C4-2B (cell line): Measurements from ENCODE around the gene TUBGCP2.

Experiments used
- ZFX ChIP-seq: fragments of 450-650 bp; IDR thresholded peaks from 2 replicates; pipeline ENCODE4 v1.6.1; 2017
- TF ChIP-seq, protein P1 (sequence below): fragments of 450-650 bp; conservative IDR thresholded peaks from 2 replicates; pipeline ENCODE4 v1.5.1; 2017; ENCODE audit warnings: mild to moderate bottlenecking

DNA sequence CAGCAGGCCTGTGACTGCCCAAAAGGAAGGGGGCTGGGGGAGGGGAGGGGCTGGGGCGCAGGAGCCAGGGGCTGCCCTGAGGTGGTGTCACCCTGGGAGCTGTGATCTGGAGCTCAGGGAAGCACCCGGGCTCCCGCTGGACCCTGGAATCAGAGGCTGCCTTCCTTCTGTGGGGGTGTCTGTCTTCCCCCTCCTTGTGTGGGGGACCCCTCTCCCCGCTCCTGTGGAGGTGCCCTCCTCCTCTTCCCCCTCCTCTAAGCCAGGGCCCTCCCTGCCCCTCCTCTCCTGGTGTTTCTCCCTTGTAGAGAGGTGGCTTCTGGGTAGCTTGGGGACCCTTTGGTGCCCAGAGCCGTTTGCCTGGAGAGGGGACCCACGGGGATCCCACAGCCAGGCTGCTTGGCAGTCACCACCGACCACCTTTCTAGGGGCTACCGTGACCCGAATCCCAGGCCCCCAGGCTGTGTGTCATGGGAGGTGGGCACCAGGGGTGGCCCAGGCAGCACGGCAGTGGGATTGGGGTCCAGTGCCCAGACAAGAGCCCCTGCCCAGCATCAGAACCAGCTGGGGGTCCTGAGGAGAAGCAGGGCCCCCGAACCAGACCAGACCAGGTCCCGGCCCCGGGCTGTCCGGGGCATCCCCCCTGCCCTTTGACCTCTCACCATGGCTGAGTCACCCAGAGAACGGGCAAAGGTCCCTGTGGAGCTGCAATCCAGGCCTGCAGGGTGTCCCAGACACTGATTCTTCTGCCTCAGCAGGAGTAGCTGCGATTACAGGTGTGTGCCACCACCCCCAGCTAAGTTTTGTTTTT, 39.2 kb upstream of the TUBGCP2 start:
- TF ChIP-seq, protein P1, sequence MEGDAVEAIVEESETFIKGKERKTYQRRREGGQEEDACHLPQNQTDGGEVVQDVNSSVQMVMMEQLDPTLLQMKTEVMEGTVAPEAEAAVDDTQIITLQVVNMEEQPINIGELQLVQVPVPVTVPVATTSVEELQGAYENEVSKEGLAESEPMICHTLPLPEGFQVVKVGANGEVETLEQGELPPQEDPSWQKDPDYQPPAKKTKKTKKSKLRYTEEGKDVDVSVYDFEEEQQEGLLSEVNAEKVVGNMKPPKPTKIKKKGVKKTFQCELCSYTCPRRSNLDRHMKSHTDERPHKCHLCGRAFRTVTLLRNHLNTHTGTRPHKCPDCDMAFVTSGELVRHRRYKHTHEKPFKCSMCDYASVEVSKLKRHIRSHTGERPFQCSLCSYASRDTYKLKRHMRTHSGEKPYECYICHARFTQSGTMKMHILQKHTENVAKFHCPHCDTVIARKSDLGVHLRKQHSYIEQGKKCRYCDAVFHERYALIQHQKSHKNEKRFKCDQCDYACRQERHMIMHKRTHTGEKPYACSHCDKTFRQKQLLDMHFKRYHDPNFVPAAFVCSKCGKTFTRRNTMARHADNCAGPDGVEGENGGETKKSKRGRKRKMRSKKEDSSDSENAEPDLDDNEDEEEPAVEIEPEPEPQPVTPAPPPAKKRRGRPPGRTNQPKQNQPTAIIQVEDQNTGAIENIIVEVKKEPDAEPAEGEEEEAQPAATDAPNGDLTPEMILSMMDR, result no peak
- TF ChIP-seq ZFX, result no peak
